NOMO-1 (cell line): ENCODE measurements around the gene HELZ2.

Experiments used
- DNase-seq, 2 experiments: peaks; one replicate each; lab custom pipeline; 2025; ENCODE audit not compliant: unreplicated experiment in 2 of 2; lab: John Stamatoyannopoulos, UW

The HELZ2 gene

GRCh38 chr20:63539441-63540370, 34.3 kb downstream of the HELZ2 start:
- DNase-seq = no peak

- DNase-seq = no peak
Observed at GRCh38 chr20:63539092-63539430, 35.0 kb downstream of the HELZ2 start.

GRCh38 chr20:63538204-63539091, 35.6 kb downstream of the HELZ2 start:
- no peak for DNase-seq

GRCh38 chr20:63537525-63538203, 36.4 kb downstream of the HELZ2 start:
- DNase-seq = peak; percentile 97 to 98

- peak; percentile 53 to 60 for DNase-seq
Observed at GRCh38 chr20:63536997-63537524, 37.0 kb downstream of the HELZ2 start, which contains the start of gene PTK6. Gene PTK6 (minus strand): TSS chr20:63537376. CDS start chr20:63537314, 62 bp downstream.

- DNase-seq = no peak
Observed at GRCh38 chr20:63536241-63536977, 37.6 kb downstream of the HELZ2 start.

GRCh38 chr20:63534831-63535651, 39.0 kb downstream of the HELZ2 start:
- DNase-seq = no peak

GRCh38 chr20:63534427-63534830, 39.6 kb downstream of the HELZ2 start:
- DNase-seq = no peak

GRCh38 chr20:63533871-63534393, 40.1 kb downstream of the HELZ2 start:
- no peak for DNase-seq

GRCh38 chr20:63533388-63533787, 40.7 kb downstream of the HELZ2 start:
- DNase-seq = no peak

- DNase-seq = no peak
Observed at GRCh38 chr20:63532449-63532971, 41.5 kb downstream of the HELZ2 start.

GRCh38 chr20:63531686-63532448, 42.2 kb downstream of the HELZ2 start:
- no peak for DNase-seq

GRCh38 chr20:63530788-63531160, 43.3 kb downstream of the HELZ2 start:
- no peak for DNase-seq

- no peak for DNase-seq
Observed at GRCh38 chr20:63529861-63530787, 43.9 kb downstream of the HELZ2 start.

GRCh38 chr20:63529180-63529860, 44.7 kb downstream of the HELZ2 start:
- no peak for DNase-seq

- no peak for DNase-seq
Observed at GRCh38 chr20:63527184-63527583, 46.9 kb downstream of the HELZ2 start.
